ENCODE data around the gene FGD5. TPM values are rescaled to one million over a fixed set of nuclear protein-coding genes. Genes with fewer than 3 reads are reported as not detected.
A peak's percentile ranks its signal among the peaks of the same experiment; 100 is the strongest.

Gene FGD5
- total and polyA plus RNA-seq, 8 donors, result 25.4 to 49.4 (median 41.7) TPM

DNA sequence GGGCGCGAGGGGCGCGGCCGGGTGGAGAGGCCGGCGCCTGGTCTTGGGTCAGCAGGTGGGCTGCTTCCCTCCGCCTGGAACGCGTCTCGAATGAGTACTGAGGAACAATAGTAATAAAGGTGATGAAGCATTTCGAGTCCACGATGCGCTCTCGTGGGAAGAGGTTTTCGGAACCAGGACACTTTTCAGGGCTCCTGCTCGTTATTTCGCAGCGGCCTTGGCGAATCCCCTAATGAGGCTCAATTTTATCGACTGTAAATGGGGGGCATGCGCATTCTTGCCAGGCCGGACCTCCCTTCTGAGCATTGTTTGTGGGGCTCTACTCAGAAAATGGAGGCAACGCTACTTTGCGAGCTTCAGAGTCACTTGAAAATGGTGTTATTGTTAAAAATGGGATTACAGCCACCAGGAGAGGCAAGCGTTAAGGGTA lies 129.9 kb downstream of the FGD5 start:
- ATAC-seq (no peak), DNase-seq (no peak)
- intact Hi-C loops (cut with DNase I), result no loop called here
- Histone ChIP-seq H3K4me1 (peaks cover 16 to 39% of the 10 kb centered on the region in 2 donors), H3K9me3 (no peaks in the 10 kb centered on the region), H3K27me3 (no peaks in the 10 kb centered on the region), H3K27ac (peak overlapping the region; percentile 97 to 99), H3K4me3 (peak overlapping the region; percentile 81), H3K36me3 (peaks cover 0 to 20% of the 10 kb centered on the region in 2 donors)
- TF ChIP-seq, protein P1, sequence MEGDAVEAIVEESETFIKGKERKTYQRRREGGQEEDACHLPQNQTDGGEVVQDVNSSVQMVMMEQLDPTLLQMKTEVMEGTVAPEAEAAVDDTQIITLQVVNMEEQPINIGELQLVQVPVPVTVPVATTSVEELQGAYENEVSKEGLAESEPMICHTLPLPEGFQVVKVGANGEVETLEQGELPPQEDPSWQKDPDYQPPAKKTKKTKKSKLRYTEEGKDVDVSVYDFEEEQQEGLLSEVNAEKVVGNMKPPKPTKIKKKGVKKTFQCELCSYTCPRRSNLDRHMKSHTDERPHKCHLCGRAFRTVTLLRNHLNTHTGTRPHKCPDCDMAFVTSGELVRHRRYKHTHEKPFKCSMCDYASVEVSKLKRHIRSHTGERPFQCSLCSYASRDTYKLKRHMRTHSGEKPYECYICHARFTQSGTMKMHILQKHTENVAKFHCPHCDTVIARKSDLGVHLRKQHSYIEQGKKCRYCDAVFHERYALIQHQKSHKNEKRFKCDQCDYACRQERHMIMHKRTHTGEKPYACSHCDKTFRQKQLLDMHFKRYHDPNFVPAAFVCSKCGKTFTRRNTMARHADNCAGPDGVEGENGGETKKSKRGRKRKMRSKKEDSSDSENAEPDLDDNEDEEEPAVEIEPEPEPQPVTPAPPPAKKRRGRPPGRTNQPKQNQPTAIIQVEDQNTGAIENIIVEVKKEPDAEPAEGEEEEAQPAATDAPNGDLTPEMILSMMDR (IDR thresholded peaks at IDR 0.05), result no peak

DNA sequence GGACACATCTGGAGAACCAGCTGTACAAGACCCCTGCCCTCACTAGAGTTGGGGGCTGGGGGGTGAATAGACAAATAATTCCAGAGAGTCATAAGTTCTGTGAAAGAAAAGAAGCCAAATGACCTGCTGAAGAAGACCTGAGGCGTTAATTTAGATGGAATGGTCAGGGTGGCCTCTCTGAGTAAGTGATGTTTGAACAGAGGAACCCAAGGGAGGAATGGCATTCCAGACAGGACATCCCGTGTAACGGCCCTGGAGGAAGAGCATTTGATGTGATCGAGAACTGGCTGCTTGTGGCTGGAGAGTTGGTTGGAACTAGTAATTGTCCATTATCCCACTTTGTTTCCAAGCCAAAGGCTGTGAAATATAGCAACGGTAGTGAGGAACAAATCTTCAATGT lies 130.4 kb downstream of the FGD5 start:
- TF ChIP-seq, protein P1 (IDR thresholded peaks at IDR 0.05), result no peak
- intact Hi-C loops (cut with DNase I), result no loop called here

GRCh38 chr3:14950274-14950673 lies 131.5 kb downstream of the FGD5 start:
- H3K27me3 ChIP-seq, result no peaks in the 10 kb centered on the region
- H3K36me3 ChIP-seq, result peaks cover 0 to 3% of the 10 kb centered on the region in 2 donors
- ATAC-seq (no peak), DNase-seq (no peak)
- peaks cover 16 to 35% of the 10 kb centered on the region in 2 donors for H3K4me1 ChIP-seq
- TF ChIP-seq, protein P1 (IDR thresholded peaks at IDR 0.05), result no peak
- peak overlapping the region in 1 of 2 donors; percentile 99 for H3K27ac ChIP-seq
- H3K9me3 ChIP-seq, result no peaks in the 10 kb centered on the region
- intact Hi-C loops (cut with DNase I), result no loop called here
- H3K4me3 ChIP-seq, result no peak overlapping the region

More for the DNA sequence above, 130.4 kb downstream of the FGD5 start:
- Histone ChIP-seq H3K4me3 (peak overlapping the region; percentile 81), H3K36me3 (peaks cover 0 to 15% of the 10 kb centered on the region in 2 donors), H3K27me3 (no peaks in the 10 kb centered on the region), H3K27ac (peak overlapping the region; percentile 97 to 99), H3K9me3 (no peaks in the 10 kb centered on the region), H3K4me1 (peaks cover 16 to 39% of the 10 kb centered on the region in 2 donors)
- DNase-seq, result no peak
- no peak for ATAC-seq

DNA sequence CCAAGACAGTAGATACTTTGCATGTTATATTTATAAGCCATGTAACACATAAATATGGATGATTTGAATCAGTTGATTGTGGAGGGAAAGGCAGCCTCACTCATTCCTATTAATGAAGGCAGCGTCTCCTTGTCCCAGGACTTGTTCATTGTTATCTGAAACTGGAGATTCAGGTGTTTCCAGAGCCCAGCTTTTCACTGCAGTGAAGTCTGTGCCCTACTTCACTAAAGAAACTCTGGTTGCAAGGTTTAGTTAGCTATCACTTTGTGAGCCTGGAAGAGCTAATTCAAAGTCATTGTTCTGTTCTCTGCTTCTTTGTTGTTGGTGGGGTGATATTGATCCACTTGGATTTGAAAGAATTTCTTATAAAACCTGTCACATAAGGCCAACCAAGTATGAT lies 138.4 kb downstream of the FGD5 start:
- no peak overlapping the region for H3K4me3 ChIP-seq
- DNase-seq, result no peak
- H3K4me1 ChIP-seq, result peaks cover 0 to 34% of the 10 kb centered on the region in 2 donors
- no peak overlapping the region for H3K27ac ChIP-seq
- no peak for ATAC-seq
- intact Hi-C loops (cut with DNase I), result no loop called here
- H3K36me3 ChIP-seq, result peaks cover 0 to 5% of the 10 kb centered on the region in 2 donors
- no peaks in the 10 kb centered on the region for H3K9me3 ChIP-seq
- no peaks in the 10 kb centered on the region for H3K27me3 ChIP-seq
- TF ChIP-seq, protein P1 (IDR thresholded peaks at IDR 0.05), result no peak

DNA sequence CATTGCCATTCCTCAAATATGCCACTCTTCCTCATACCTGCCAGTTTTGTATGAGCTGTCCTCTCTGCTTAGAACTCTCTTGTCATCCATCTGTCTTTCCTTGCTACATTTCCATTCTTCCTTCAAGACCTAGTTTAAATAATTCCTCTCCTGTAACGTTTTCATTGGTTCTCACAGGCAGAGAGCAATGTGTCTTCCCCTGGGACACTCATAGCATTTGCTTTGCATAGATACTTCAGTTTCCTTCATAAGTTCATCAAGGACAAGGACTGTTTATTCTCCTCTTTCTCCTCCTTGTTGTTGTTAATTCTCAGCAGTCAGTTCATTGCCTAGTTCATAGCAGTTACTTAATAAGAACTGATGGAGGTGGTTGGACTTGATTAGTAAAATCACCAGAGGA lies 139.2 kb downstream of the FGD5 start:
- TF ChIP-seq, protein P1 (IDR thresholded peaks at IDR 0.05), result no peak
- H3K4me3 ChIP-seq, result no peak overlapping the region

More for the DNA sequence above, 139.2 kb downstream of the FGD5 start:
- intact Hi-C loops (cut with DNase I), result no loop called here
- DNase-seq (no peak), ATAC-seq (no peak)
- Histone ChIP-seq H3K9me3 (no peaks in the 10 kb centered on the region), H3K27me3 (no peaks in the 10 kb centered on the region), H3K4me1 (peaks cover 0 to 34% of the 10 kb centered on the region in 2 donors), H3K36me3 (peaks cover 0 to 10% of the 10 kb centered on the region in 2 donors), H3K27ac (no peak overlapping the region)
